Measurements from ENCODE around the gene CETN3.
"Not testable (repeated sequence)": the region's sequence is repeated elsewhere in the genome, so short reads cannot be mapped to it uniquely, and the experiment has no call there.

Gene CETN3

GRCh38 chr5:90381213-90381929, 28.2 kb downstream of the CETN3 start:
- no peak for DNase-seq

GRCh38 chr5:90379652-90380051, 29.9 kb downstream of the CETN3 start:
- no peak for DNase-seq

- DNase-seq, result no peak
These were observed 30.8 kb downstream of the CETN3 start for GRCh38 chr5:90378752-90379151.

GRCh38 chr5:90371269-90371668, 38.3 kb downstream of the CETN3 start:
- not testable (repeated sequence) for DNase-seq

GRCh38 chr5:90368454-90369246, 40.9 kb downstream of the CETN3 start:
- DNase-seq, result no peak

- DNase-seq, result no peak
These were observed 41.7 kb downstream of the CETN3 start for GRCh38 chr5:90367879-90368278.

GRCh38 chr5:90366948-90367347, 42.6 kb downstream of the CETN3 start:
- DNase-seq, result no peak

- DNase-seq, result no peak
These were observed 44.2 kb downstream of the CETN3 start for GRCh38 chr5:90365328-90365727.

- no peak for DNase-seq
These were observed 50.3 kb downstream of the CETN3 start for GRCh38 chr5:90359073-90359920.

- no peak for DNase-seq
These were observed 52.9 kb downstream of the CETN3 start for GRCh38 chr5:90356622-90357021.

GRCh38 chr5:90356176-90356575, 53.4 kb downstream of the CETN3 start:
- no peak for DNase-seq

GRCh38 chr5:90355635-90356034, 53.9 kb downstream of the CETN3 start:
- no peak for DNase-seq

- DNase-seq, result no peak
These were observed 56.3 kb downstream of the CETN3 start for GRCh38 chr5:90353254-90353653.

GRCh38 chr5:90351101-90351500, 58.5 kb downstream of the CETN3 start:
- no peak for DNase-seq

GRCh38 chr5:90347462-90347861, 62.1 kb downstream of the CETN3 start:
- DNase-seq, result no peak

GRCh38 chr5:90345684-90346083, 63.9 kb downstream of the CETN3 start:
- DNase-seq, result no peak

GRCh38 chr5:90344689-90345088, 64.9 kb downstream of the CETN3 start:
- DNase-seq, result no peak

- not testable (repeated sequence) for DNase-seq
These were observed 65.8 kb downstream of the CETN3 start for GRCh38 chr5:90343731-90344130.

GRCh38 chr5:90342576-90342975, 67.0 kb downstream of the CETN3 start:
- DNase-seq, result no peak
